Stimulated activated CD4-positive, alpha-beta T cell treated with anti-CD3 and anti-CD28 coated beads, Interleukin-1b, Interleukin-23, amount 100 ng/mL, for 48 hours (primary cell): ENCODE data around the gene RPP14.
A peak's percentile ranks its signal among the peaks of the same experiment; 100 is the strongest.

Experiments
- DNase-seq: peaks from one replicate; pipeline ENCODE4 v3.0.0-alpha.2; 2020

The RPP14 gene

DNA sequence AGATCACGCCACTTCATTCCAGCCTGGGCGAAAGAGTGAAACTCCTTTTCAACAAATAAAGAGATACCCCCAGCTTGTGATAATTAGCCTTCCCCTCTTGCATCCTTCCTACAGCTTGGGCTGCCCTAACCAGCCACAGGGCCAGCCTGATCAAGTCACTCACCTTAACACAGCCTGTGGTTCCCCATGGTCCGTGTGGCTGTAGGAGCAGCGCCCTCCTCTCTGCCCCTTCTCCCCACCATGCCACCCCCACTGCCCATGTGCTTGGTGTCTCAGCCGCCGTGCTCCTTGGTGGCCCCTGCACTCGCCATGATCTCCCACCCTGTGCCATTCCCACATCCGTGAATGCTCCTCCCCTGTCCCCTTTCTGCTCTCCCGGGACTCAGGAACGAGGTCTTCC lies 13.2 kb upstream of the RPP14 start:
- DNase-seq: no peak

DNA sequence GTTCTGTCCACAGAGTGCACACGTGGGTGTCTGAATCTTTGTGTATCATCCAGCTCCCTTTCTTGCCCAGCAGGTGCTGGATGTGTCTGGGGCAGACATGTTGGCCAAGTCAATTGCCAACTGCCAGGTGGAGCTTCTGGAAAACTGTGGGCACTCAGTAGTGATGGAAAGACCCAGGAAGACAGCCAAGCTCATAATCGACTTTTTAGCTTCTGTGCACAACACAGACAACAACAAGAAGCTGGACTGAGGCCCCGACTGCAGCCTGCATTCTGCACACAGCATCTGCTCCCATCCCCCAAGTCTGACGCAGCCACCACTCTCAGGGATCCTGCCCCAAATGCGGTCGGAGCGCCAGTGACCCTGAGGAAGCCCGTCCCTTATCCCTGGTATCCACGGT lies 12.5 kb upstream of the RPP14 start:
- no peak for DNase-seq

DNA sequence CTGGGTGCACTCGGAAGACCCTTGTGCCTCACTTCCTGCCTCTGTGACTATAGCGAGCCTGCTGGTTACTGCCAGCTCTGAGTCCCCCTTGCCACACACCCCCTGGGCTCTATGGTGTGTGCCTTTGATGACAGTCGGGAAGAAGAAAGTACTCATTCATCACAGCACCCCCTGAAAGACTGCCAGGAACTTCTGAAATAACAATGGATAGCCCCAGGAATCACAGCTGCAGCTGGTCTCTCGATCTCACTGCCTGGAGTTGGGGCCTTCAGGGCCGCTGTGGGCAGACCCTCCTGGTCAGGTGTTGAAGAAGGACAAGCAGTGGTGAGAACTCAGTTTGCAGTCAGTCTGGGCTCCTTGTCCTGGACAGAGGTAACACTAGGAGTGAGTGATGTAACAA lies 9.8 kb upstream of the RPP14 start:
- DNase-seq: no peak

DNA sequence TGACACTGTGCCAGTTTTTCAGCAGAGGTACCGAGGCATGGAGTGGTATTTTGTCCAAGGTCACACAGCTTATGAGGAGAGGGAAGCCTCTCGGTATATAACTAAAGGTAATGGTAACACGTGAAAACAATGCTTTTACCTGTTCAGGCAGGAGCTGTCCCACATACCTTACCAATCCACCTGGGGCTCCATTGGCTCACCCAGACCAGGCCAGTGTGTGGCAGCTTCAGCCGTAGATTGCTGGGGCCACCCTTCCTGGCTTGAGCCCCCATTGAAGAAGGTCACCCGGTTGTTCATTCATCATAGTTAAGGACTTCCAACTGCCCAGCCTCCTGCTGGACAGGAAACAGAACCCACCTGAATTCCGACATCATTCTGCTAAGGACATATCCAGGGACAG lies 9.2 kb upstream of the RPP14 start:
- DNase-seq: no peak

DNA sequence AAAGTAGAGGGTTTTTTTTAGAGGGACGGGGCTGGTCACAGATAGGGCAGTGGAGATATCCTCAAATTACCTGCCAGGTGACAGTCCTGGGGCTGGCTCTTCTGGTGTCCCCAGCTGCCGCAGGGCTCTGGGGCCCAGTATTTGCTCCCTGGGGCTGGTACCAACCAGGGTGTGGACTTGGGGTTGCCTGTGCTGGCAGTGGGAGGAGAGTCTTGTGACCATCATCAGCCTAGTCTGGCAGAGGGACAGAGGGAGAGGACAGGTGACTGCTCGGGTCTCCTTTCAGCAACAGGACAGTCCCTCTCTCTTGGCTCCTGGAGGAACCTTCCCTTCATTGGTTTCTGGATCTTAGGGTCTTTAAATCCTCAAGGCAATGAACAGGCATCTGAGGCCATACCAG lies 7.9 kb upstream of the RPP14 start:
- no peak for DNase-seq

DNA sequence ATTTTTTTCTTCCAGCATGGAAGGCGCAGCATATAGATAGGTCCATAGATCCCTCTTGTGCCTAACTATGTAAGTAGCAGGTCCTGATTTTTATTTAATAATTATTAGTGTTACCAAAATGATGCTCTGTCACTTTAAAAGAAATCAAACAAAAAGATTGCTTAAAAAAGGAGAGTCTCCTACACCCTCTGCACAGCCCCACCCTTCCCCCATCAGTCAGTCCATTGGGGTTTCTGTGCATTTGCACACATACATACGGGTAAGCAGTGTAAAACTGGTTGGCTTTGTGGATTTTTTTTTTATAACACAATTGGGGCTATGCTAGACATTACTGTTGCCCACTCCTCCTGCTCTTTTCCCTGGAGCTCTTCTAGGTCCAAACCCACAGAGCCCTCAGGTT lies 7.0 kb upstream of the RPP14 start:
- no peak for DNase-seq

DNA sequence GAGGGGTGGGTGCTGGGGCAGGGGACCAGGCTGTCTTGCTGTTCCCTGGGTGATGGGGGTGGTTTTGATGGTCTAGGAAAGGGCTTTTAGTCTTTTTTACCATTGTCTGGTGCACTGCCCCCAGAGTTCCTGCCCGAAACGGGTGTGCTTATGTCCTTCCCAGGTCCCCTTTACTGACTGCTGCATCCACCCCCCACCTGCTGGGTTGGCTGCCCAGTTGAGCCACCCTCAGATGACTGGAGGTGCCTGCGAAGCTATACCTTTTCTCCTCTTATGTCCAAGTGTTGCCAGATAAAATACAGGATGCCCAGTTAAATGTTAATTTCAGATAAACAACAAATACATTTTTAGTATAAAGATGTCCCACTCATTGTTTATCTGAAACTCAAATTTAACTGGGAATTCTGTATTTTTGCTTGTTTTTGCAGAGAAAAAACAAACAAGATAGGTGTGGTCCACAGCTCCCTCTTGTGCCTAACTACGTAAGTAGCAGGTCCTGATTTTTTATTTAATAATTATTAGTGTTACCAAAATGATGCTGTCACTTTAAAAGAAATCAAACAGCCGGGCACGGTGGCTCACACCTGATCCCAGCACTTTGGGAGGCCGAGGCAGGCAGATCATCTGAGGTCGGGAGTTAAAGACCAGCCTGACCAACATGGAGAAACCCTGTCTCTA lies 6.1 kb upstream of the RPP14 start:
- DNase-seq: no peak

DNA sequence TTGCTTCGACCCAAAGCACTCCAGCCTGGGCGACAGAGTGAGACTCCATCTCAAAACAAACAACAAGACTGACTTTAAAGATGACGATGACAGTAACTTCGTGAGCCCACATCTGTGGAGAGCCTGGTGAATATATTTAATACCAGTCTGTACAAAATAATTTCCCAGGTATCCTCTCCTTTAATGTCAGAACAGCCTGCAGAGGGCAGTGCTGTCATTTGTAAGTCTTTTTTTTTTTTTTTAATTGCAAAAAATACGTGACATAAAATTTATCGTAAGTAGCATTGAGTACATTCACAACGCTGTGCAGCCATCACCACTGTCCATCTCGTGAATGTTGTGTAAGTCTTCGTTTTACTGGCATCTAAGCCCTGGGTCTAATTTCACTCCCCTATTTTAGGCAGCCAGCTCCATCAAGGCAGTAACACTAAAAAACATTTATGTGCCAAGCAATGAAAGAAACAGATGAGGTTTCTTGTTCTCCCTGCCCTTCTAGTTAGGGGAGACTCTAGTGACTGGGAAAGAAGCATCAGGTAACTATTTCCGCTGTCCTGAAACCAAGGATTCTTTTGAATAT lies 1.7 kb downstream of the RPP14 start:
- peak; percentile 17 for DNase-seq

DNA sequence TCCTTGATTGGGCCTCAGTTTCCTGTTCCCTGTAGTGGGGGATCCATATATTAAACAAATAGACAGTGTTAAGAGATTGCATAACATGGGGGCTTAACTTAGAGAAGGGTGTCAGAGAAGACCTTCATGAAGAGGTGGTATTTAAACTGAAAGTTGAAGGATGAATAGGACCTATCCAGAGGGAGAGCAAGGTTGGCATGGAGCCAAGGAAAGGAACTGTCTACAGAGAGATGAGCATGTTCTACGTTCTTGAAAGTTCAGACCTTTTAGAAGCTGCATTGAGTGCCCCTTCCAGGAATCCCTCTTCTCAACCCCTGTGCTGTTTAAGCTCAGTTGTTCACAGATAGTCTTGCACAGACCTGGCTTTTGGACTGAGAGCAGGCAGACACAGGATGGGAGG lies 2.7 kb downstream of the RPP14 start:
- DNase-seq: no peak

DNA sequence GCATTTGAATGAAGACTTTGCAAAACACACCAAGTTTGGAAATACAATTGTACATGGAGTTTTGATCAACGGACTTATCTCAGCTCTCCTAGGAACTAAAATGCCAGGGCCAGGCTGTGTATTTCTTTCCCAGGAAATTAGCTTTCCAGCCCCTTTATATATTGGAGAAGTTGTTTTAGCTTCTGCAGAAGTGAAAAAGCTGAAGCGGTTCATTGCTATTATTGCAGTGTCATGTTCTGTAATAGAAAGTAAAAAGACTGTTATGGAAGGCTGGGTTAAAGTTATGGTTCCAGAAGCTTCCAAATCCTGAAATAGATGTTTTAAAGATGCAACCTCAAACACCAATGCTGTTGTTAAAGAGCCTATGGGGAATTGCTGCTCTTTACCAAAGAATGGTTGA lies 11.8 kb downstream of the RPP14 start:
- no peak for DNase-seq

DNA sequence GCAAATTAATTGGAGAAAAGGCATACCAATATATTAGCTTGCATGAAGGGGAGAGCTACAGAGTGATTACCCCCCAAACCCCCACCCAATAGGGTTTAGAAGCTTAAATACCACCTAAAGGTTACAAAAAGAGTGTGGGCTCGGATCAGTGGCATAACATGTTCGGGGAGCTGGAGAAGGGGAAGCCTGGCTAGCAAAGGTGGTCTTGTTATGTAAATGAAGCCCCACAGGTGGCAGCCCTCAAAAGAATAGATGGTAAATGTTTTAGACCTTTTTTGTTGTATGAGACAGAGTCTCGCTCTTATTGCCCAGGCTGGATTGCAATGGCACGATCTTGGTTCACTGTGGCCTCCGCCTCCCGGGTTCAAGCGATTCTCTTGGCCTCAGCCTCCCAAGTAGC lies 15.7 kb downstream of the RPP14 start:
- DNase-seq: no peak

DNA sequence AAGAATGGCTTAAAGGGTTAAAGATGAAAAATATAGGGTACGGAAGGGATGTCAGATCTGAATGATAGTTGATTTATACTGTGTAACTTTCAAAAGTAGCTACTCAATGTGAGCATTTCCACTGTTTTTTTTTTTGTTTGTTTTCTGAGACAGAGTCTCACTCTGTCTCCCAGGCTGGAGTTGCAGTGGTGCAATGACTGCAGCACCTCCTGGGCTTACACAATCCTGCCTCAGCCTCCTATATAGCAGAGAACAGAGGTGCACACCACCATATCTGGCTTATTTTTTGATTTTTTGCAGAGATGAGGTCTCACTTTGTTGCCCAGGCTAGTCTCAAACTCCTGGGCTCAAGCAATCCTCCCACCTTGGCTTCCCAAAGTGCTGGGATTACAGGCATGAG lies 16.7 kb downstream of the RPP14 start:
- DNase-seq: no peak

DNA sequence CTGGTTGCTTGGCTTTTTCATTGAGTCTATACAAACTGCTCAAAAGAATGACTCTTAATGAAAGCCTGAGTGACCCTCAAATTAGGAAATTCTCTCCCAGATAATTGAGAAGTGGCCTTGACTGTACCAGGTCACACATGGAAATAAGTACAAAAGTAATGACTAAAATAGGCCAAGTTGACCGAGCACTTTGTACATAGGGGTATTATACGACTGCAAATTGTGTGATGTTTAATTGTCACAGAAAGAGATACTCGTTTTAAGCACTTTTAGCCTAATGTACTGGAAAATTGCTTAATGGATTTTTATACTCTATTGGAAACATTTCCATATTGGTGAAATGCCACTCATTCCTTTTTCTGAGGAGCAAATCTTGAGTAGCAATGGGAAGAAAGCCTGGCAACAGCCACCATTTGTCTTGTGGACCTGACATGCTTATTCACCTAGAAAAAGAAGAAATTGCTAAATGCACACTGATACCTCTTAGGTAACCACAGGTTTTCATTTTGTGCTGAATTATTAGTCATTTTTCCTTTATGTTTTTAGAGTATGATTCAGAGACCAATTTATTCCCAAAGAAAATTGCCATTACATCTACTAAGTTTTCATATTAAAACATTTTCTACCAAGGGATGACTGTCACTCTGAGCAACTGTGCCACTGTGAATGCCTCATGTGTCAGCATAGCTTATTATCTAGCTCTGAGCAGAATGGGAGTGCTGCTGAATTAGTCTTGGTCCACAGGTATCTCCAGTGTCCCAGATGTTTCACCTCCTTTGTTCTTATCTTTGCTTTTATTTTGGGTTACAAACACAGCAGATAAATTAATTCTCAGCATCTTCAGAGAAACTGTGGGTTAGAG lies 17.7 kb downstream of the RPP14 start:
- DNase-seq: peak; percentile 26

DNA sequence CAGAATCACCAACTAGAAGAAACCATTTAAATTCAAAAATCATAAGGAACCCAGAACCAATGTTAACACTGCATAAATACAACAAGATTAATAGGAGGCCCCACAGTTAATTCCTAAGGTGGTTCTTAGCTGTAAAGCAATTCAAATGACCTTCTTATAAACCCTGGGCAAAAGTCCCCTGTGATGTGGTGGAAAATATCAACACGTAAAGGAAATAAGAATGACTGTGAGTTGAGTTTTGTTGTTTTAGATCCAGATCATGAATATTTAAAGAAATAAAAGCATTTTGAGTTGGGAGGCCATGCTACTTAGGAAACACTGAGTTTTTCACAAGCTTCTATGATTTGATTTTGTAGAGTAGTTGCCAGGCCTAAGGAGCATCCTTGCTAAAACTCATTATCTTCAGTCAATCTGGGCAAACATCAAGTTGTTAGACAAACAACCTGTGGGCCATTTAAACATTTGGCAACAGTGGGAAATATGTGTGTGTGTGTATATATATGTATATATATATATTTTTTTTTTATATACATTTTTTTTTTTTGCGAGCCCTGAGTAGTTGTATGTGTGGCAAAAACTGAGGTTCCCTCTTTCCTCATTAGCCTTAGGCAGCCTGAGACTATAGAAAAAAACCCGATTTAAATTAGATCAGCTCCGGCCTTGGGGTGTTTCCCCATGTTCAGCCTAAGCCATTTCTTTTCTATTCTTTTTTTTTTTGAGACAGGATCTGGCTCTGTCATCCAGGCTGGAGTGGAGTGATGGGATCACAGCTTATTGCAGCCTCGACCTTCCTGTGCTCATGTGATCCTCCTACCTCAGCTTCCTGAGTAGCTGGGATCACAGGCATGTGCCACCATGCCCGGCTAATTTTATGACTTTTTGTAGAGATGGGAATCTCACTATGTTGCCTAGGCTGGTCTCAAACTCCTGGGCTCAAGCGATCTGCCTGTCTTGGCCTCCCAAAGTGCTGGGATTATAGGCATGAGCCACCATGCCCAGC lies 18.6 kb downstream of the RPP14 start:
- DNase-seq: no peak

DNA sequence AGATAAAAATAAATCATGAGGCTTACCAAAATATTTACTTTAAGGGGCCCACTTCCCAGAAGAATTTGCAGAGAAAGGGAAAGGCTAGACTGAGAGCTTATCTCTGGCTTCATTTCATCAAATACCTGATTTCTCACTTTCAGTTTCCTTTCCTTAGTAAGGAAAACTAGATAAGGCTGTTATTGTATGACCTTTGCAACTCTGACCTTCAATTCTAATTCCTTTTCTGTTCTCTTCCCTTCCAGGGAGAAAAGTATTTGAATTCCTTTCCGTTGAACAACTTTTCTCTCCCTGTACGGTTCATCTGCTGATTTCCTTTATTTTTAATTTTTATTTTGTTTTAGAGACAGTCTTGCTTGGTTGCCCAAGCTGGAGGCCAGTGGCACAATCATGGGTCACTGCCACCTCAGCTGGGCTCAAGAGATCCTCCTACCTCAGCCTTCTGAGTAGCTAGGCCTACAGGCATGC lies 19.5 kb downstream of the RPP14 start:
- DNase-seq: no peak

DNA sequence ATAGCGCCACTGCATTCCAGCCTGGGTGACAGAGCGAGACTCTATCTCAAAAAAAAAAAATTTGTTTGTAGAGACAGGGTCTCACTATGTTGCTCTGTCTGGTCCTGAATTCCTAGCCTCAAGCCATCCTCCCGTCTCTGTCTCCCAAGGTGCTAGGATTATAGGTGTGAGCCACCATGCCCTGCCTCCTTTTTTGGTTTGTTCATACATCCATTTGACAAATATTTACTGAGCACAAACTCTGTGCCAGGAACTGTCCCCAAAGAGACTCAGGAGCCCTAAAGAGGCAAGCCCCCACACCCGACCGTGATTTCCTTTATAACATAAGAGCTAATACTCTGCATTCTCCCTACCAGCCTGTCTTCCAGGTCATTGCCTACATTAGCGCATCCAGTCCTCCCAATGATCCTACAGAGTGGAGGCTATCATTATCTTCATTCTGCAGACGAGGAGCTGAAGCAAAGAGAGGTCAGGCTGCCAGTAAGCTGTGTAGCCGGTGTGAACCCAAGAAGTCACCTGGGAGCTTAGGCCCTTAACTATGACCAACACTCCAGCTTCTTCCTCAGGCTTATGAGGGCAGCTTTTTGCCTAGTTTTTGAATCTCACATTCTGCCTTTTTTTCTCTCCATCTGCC lies 20.3 kb downstream of the RPP14 start:
- DNase-seq: no peak

DNA sequence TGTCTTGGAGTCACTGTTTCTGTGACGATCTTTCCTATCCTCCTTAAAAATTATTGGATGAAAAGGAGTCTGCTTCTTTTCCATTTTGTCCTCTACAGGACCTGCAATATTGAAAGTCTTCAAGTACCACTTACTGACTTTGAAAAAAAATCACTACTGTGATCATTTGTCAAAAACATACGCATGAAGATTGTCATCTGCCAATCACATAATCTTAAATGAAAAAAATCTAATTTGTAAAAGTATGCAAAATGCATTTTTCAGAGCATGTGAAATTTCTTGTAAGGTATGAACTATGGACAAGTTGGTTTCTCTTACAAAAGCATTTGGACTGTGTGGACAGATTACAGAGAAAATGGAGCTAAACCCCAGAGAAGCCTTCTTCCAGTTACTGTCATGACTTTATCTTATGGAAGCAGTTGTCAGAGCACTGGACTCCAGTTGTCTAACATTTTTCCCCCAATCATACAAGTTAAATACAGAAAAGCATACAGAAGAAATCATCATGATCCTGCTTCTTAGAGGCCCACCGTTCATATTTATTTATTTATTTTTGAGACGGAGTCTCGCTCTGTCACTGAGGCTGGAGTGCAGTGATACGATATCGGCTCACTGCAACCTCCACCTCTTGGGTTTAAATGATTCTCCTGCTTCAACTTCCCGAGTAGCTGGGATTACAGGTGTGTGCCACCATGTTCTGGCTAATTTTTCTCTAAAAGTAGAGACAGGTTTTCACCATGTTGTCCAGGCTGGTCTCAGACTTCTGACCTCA lies 23.3 kb downstream of the RPP14 start:
- DNase-seq: no peak

DNA sequence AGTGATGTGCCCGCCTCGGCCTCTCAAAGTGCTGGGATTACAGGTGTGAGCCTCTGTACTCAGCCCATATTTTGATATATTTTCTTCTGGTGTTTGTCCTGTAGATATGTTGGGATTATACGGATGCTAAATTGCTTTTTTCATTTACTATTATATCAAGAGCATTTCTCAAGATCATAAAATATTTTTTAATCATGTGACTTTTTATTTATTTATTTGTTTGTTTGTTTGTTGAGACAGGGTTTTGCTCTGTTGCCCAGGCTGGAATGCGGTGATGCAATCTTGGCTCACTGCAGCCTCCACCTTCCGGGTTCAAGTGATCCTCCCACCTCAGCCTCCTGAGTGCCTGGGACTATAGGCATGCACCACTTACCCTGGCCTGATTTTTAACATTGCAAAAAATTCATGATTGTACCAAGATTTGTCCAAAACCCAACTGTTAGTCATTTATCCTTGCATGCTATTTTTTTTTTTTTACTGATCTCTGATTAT lies 23.9 kb downstream of the RPP14 start:
- DNase-seq: no peak

DNA sequence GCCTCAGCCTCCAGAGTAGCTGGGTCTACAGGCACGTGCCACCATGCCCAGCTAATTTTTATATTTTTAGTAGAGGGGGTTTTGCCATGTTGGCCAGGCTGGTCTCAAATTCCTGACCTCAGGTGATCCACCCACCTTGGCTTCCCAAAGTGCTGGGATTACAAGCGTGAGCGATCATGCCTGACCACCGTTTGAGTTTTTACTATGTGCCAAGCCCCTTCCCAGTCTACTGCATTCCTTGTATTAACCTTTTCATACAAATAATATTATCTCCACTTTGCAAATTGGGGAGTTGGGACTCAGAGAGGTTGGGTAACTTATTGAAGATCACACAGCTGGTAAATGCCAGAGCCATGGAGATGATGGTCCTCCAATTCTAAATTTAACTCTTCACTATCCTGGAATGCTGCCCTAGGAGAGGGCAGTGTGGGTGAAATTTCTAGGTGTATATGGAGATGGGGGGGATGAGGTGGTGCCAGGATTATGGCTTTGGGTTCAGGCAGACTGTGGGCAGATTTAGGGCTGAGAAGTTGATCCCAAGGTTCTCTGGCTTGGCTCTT lies 25.6 kb downstream of the RPP14 start:
- DNase-seq: no peak

DNA sequence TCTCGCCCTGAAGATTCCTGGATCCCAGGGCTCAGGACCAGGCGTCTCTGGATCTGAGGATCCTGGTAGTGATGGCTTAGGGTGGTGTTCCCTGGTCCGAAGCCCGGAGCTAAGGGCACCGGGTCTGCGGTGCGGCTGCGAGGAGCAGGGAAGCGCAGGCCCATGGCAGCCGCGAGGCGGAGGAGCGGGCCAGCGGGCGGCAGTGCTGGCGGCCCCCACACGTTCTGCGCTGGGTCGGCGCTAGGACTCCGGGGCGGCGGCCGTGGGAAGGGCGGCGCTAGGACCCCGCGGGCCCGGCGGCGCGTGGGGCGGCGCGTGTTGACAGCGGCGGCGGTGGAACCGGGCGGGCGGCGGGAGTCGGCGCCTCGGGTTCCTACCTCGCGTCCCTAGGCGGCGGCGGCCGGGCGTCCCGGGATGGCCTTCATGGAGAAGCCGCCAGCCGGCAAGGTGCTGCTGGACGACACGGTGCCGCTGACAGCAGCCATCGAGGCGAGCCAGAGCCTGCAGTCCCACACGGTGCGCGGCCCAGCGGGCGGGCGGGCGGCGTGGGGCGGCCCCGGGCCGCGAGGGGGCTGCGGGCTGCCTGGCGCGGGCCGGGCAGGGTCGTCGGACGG lies 26.6 kb downstream of the RPP14 start, which contains the start of gene PXK:
TSS of gene PXK (plus strand) at position 318 of the 614 bp plus-strand sequence. CDS start at position 415, 97 bp downstream.
- DNase-seq: peak; percentile 80
